GM23338 (cell line): ENCODE measurements around the gene ZBED3. TPM values are rescaled to one million over a fixed set of nuclear protein-coding genes. Genes with fewer than 3 reads are reported as not detected.
"Not testable (repeated sequence)": the region's sequence is repeated elsewhere in the genome, so short reads cannot be mapped to it uniquely, and the experiment has no call there.

Experiments
- ATAC-seq: fragments of 200-7000 bp; cut with Tn5 transposase; 3 replicates; pipeline ENCODE4 v1.9.1; 2020
- DNase-seq: peaks from one replicate; pipeline ENCODE4 v3.0.0-alpha.2; 2015; ENCODE audit warnings: low spot score
- H2AFZ ChIP-seq: fragments of 200-600 bp; sonication (generic); 2 replicates; pipeline ENCODE4 v1.8.0; 2016; ENCODE audit warnings: antibody characterized with exemption, mild to moderate bottlenecking, moderate library complexity
- H3F3A ChIP-seq: fragments of 200-600 bp; sonication (generic); replicated peaks from 2 replicates; pipeline ENCODE4 v1.8.0; 2017; ENCODE audit warnings: antibody characterized with exemption, mixed run types, low read depth
- H3K27ac ChIP-seq: fragments of 200-600 bp; sonication (generic); 2 replicates; pipeline ENCODE4 v1.6.1; 2016; ENCODE audit warnings: low read depth
- H3K27me3 ChIP-seq: fragments of 200-600 bp; sonication (generic); 2 replicates; pipeline ENCODE4 v1.8.0; 2016; ENCODE audit warnings: mild to moderate bottlenecking, mixed run types, moderate library complexity; ENCODE audit not compliant: insufficient read depth
- H3K36me3 ChIP-seq: fragments of 200-600 bp; sonication (generic); 2 replicates; pipeline ENCODE4 v1.8.0; 2016; ENCODE audit warnings: mild to moderate bottlenecking; ENCODE audit not compliant: insufficient read depth
- H3K4me1 ChIP-seq: fragments of 200-600 bp; sonication (generic); 2 replicates; pipeline ENCODE4 v1.8.0; 2016; ENCODE audit warnings: mild to moderate bottlenecking, moderate library complexity; ENCODE audit not compliant: insufficient read depth
- H3K4me2 ChIP-seq: fragments of 200-600 bp; sonication (generic); 2 replicates; pipeline ENCODE4 v1.7.1; 2017; ENCODE audit warnings: mixed run types
- H3K4me3 ChIP-seq: fragments of 200-600 bp; sonication (generic); 2 replicates; pipeline ENCODE4 v1.6.1; 2016; ENCODE audit warnings: mixed run types
- H3K79me2 ChIP-seq: fragments of 200-600 bp; sonication (generic); replicated peaks from 2 replicates; pipeline ENCODE4 v1.8.0; 2017; ENCODE audit warnings: mild to moderate bottlenecking; ENCODE audit not compliant: insufficient read depth
- H3K9me2 ChIP-seq: fragments of 200-600 bp; sonication (generic); 2 replicates; pipeline ENCODE4 v1.8.0; 2017; ENCODE audit not compliant: insufficient read depth
- H4K20me1 ChIP-seq: fragments of 200-600 bp; sonication (generic); replicated peaks from 2 replicates; pipeline ENCODE4 v1.8.0; 2017; ENCODE audit warnings: mild to moderate bottlenecking; ENCODE audit not compliant: insufficient read depth
- H3K27ac Mint-ChIP-seq: 2 replicates; pipeline ENCODE4 v1.8.0; 2020; ENCODE audit warnings: inconsistent platforms, mild to moderate bottlenecking, moderate library complexity, mixed read lengths
- H3K27me3 Mint-ChIP-seq: 3 replicates; pipeline ENCODE4 v1.8.0; 2022; ENCODE audit warnings: low read depth, mild to moderate bottlenecking, moderate library complexity, mixed read lengths, inconsistent platforms; ENCODE audit not compliant: insufficient read depth, poor library complexity
- H3K36me3 Mint-ChIP-seq: 3 replicates; pipeline ENCODE4 v1.8.0; 2021; ENCODE audit warnings: low read depth, mild to moderate bottlenecking, inconsistent platforms, moderate library complexity, mixed read lengths
- H3K4me1 Mint-ChIP-seq: 3 replicates; pipeline ENCODE4 v1.8.0; 2020; ENCODE audit warnings: mild to moderate bottlenecking, inconsistent platforms, mixed read lengths
- H3K4me3 Mint-ChIP-seq: 3 replicates; pipeline ENCODE4 v1.8.0; 2021; ENCODE audit warnings: moderate library complexity, mild to moderate bottlenecking, inconsistent platforms, mixed read lengths
- H3K9me3 Mint-ChIP-seq: 3 replicates; pipeline ENCODE4 v1.8.0; 2020; ENCODE audit warnings: moderate library complexity, mild to moderate bottlenecking, inconsistent platforms, mixed read lengths
- EZH2 ChIP-seq: fragments of 200-600 bp; sonication (generic); IDR thresholded peaks from one replicate; pipeline ENCODE4 v1.8.0; 2017; ENCODE audit warnings: antibody characterized with exemption, mild to moderate bottlenecking, low read depth; ENCODE audit not compliant: unreplicated experiment
- JUNB ChIP-seq: IDR thresholded peaks from one replicate; pipeline ENCODE4 v1.6.1; 2016; ENCODE audit warnings: antibody characterized with exemption; ENCODE audit not compliant: unreplicated experiment
- NANOG ChIP-seq: IDR thresholded peaks from 2 replicates; pipeline ENCODE4 v1.6.1; 2016; ENCODE audit warnings: antibody characterized with exemption, borderline replicate concordance
- POLR2AphosphoS5 ChIP-seq: IDR thresholded peaks from 2 replicates; pipeline ENCODE4 v1.6.1; 2016; ENCODE audit warnings: antibody characterized with exemption, low read depth
- ZNF331 ChIP-seq: fragments of 250-450 bp; sonication (Bioruptor Pico); IDR thresholded peaks from 2 replicates; pipeline ENCODE4 v1.5.0; 2020; ENCODE audit warnings: low read depth, mild to moderate bottlenecking, moderate library complexity
- polyA plus RNA-seq: library from polyadenylated mRNA; unstranded; fragments of >200 nt; fragmentation: Nextera tagmentation; extraction: Ambion mirVana; gene quantifications from 2 replicates; pipeline ENCODE4 v1.2.1, GENCODE V29; 2016
- total RNA-seq: library from RNA; depleted of rRNA; stranded (reverse); fragments of >200 nt; shearing (Covaris generic); gene quantifications from 2 replicates; pipeline ENCODE4 v1.2.3, GENCODE V29; 2014
- TF ChIP-seq, protein P1 (sequence below): IDR thresholded peaks from one replicate; pipeline ENCODE4 v1.6.1; 2018; ENCODE audit warnings: antibody characterized with exemption; ENCODE audit not compliant: unreplicated experiment
- TF ChIP-seq, protein P2 (sequence below): fragments of 250-450 bp; sonication (Bioruptor Pico); IDR thresholded peaks from 2 replicates; pipeline ENCODE4 v1.5.0; 2020; ENCODE audit warnings: mild to moderate bottlenecking, moderate library complexity
- TF ChIP-seq, protein P3 (sequence below), 2 experiments: fragments of 200-600 bp in 1 of 2; sonication (generic) in 1 of 2; conservative IDR thresholded peaks; 2 replicates each; pipeline versions ENCODE4 v1.5.1 to v1.6.1; 2016 to 2017; ENCODE audit warnings: antibody characterized with exemption in 2 of 2, low read depth in 2 of 2, mild to moderate bottlenecking in 2 of 2, moderate library complexity in 1 of 2

ZBED3 gene
- total and polyA plus RNA-seq, 2 experiments from 2014 or later, result 4.2 to 9.3 TPM

DNA sequence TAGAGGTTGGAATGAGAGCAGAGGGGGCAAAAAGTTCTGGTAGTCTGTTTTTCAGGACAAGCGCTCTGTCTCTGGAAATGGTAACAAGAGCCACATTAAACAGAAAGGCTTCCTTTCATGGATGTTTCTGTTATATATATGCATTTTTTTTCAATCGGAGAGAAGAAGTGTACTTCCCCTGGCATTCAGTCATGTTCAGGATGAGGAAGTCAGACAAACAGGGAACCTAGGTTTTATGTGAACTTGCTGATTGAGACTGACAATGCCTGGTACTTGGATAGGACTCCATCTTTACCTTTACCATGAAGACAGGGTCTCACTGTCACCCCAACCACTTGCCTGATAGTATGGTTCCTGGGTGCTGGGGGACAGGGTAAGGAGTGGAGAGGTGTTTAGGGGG, 30.1 kb upstream of the ZBED3 start:
- Histone ChIP-seq H3F3A (no peaks in the 10 kb centered on the region), H3K79me2 (no peaks in the 10 kb centered on the region), H3K27ac (no peak overlapping the region), H3K36me3 (no peaks in the 10 kb centered on the region), H3K4me1 (no peaks in the 10 kb centered on the region), H3K27me3 (no peaks in the 10 kb centered on the region), H3K4me3 (no peak overlapping the region), H3K4me2 (no peak overlapping the region), H2AFZ (no peak overlapping the region), H3K9me2 (no peaks in the 10 kb centered on the region), H4K20me1 (no peaks in the 10 kb centered on the region)
- peaks cover 9% of the 10 kb centered on the region for H3K27me3 Mint-ChIP-seq
- DNase-seq (no peak), ATAC-seq (no peak)
- H3K4me3 Mint-ChIP-seq, result no peak overlapping the region
- no peaks in the 10 kb centered on the region for H3K4me1 Mint-ChIP-seq
- peaks cover 43% of the 10 kb centered on the region for H3K36me3 Mint-ChIP-seq
- TF ChIP-seq EZH2, result no peak
- TF ChIP-seq, protein P1, sequence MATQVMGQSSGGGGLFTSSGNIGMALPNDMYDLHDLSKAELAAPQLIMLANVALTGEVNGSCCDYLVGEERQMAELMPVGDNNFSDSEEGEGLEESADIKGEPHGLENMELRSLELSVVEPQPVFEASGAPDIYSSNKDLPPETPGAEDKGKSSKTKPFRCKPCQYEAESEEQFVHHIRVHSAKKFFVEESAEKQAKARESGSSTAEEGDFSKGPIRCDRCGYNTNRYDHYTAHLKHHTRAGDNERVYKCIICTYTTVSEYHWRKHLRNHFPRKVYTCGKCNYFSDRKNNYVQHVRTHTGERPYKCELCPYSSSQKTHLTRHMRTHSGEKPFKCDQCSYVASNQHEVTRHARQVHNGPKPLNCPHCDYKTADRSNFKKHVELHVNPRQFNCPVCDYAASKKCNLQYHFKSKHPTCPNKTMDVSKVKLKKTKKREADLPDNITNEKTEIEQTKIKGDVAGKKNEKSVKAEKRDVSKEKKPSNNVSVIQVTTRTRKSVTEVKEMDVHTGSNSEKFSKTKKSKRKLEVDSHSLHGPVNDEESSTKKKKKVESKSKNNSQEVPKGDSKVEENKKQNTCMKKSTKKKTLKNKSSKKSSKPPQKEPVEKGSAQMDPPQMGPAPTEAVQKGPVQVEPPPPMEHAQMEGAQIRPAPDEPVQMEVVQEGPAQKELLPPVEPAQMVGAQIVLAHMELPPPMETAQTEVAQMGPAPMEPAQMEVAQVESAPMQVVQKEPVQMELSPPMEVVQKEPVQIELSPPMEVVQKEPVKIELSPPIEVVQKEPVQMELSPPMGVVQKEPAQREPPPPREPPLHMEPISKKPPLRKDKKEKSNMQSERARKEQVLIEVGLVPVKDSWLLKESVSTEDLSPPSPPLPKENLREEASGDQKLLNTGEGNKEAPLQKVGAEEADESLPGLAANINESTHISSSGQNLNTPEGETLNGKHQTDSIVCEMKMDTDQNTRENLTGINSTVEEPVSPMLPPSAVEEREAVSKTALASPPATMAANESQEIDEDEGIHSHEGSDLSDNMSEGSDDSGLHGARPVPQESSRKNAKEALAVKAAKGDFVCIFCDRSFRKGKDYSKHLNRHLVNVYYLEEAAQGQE, result no peak
- TF ChIP-seq NANOG, result no peak
- TF ChIP-seq JUNB, result no peak
- no peak for TF ChIP-seq POLR2AphosphoS5
- TF ChIP-seq ZNF331 (CRISPR knock-in tag), result no peak
- TF ChIP-seq, protein P2, sequence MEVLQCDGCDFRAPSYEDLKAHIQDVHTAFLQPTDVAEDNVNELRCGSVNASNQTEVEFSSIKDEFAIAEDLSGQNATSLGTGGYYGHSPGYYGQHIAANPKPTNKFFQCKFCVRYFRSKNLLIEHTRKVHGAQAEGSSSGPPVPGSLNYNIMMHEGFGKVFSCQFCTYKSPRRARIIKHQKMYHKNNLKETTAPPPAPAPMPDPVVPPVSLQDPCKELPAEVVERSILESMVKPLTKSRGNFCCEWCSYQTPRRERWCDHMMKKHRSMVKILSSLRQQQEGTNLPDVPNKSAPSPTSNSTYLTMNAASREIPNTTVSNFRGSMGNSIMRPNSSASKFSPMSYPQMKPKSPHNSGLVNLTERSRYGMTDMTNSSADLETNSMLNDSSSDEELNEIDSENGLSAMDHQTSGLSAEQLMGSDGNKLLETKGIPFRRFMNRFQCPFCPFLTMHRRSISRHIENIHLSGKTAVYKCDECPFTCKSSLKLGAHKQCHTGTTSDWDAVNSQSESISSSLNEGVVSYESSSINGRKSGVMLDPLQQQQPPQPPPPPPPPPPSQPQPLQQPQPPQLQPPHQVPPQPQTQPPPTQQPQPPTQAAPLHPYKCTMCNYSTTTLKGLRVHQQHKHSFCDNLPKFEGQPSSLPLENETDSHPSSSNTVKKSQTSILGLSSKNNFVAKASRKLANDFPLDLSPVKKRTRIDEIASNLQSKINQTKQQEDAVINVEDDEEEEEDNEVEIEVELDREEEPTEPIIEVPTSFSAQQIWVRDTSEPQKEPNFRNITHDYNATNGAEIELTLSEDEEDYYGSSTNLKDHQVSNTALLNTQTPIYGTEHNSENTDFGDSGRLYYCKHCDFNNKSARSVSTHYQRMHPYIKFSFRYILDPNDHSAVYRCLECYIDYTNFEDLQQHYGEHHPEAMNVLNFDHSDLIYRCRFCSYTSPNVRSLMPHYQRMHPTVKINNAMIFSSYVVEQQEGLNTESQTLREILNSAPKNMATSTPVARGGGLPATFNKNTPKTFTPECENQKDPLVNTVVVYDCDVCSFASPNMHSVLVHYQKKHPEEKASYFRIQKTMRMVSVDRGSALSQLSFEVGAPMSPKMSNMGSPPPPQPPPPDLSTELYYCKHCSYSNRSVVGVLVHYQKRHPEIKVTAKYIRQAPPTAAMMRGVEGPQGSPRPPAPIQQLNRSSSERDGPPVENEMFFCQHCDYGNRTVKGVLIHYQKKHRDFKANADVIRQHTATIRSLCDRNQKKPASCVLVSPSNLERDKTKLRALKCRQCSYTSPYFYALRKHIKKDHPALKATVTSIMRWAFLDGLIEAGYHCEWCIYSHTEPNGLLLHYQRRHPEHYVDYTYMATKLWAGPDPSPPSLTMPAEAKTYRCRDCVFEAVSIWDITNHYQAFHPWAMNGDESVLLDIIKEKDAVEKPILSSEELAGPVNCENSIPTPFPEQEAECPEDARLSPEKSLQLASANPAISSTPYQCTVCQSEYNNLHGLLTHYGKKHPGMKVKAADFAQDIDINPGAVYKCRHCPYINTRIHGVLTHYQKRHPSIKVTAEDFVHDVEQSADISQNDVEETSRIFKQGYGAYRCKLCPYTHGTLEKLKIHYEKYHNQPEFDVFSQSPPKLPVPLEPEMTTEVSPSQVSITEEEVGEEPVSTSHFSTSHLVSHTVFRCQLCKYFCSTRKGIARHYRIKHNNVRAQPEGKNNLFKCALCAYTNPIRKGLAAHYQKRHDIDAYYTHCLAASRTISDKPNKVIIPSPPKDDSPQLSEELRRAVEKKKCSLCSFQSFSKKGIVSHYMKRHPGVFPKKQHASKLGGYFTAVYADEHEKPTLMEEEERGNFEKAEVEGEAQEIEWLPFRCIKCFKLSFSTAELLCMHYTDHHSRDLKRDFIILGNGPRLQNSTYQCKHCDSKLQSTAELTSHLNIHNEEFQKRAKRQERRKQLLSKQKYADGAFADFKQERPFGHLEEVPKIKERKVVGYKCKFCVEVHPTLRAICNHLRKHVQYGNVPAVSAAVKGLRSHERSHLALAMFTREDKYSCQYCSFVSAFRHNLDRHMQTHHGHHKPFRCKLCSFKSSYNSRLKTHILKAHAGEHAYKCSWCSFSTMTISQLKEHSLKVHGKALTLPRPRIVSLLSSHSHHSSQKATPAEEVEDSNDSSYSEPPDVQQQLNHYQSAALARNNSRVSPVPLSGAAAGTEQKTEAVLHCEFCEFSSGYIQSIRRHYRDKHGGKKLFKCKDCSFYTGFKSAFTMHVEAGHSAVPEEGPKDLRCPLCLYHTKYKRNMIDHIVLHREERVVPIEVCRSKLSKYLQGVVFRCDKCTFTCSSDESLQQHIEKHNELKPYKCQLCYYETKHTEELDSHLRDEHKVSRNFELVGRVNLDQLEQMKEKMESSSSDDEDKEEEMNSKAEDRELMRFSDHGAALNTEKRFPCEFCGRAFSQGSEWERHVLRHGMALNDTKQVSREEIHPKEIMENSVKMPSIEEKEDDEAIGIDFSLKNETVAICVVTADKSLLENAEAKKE (CRISPR knock-in tag), result no peak
- TF ChIP-seq, protein P3, sequence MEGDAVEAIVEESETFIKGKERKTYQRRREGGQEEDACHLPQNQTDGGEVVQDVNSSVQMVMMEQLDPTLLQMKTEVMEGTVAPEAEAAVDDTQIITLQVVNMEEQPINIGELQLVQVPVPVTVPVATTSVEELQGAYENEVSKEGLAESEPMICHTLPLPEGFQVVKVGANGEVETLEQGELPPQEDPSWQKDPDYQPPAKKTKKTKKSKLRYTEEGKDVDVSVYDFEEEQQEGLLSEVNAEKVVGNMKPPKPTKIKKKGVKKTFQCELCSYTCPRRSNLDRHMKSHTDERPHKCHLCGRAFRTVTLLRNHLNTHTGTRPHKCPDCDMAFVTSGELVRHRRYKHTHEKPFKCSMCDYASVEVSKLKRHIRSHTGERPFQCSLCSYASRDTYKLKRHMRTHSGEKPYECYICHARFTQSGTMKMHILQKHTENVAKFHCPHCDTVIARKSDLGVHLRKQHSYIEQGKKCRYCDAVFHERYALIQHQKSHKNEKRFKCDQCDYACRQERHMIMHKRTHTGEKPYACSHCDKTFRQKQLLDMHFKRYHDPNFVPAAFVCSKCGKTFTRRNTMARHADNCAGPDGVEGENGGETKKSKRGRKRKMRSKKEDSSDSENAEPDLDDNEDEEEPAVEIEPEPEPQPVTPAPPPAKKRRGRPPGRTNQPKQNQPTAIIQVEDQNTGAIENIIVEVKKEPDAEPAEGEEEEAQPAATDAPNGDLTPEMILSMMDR (conservative IDR thresholded peaks at IDR 0.05; ENCODE audit: low read depth in 2 of 2), result no peak
- H3K27ac Mint-ChIP-seq, result no peak overlapping the region; the same call in 1 of the 2 replicates
- peaks cover 19% of the 10 kb centered on the region; the same call in 2 of the 3 replicates for H3K9me3 Mint-ChIP-seq

DNA sequence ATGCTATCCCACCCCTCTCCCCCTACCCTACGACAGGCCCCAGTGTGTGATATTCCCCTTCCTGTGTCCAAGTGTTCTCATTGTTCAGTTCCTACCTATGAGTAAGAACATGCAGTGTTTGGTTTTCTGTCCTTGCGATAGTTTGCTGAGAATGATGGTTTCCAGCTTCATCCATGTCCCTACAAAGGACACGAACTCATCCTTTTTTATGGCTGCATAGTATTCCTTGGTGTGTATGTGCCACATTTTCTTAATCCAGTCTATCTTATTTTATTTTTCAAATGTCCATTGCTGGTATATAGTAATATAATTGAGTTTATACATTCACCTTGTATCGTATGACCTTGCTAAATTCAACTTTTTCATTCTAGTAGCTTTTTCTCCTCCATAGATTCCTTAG, 19.9 kb upstream of the ZBED3 start:
- not testable (repeated sequence) for H3K4me1 ChIP-seq, H3K4me2 ChIP-seq, H3K27me3 ChIP-seq, H3K9me3 Mint-ChIP-seq, H3K27ac Mint-ChIP-seq, H4K20me1 ChIP-seq, H3K4me1 Mint-ChIP-seq, DNase-seq, H2AFZ ChIP-seq, H3F3A ChIP-seq, ATAC-seq, H3K27ac ChIP-seq, H3K9me2 ChIP-seq, H3K4me3 ChIP-seq, H3K27me3 Mint-ChIP-seq, H3K4me3 Mint-ChIP-seq, H3K36me3 ChIP-seq, H3K79me2 ChIP-seq
- peaks cover 52% of the 10 kb centered on the region; the same call in 2 of the 3 replicates for H3K36me3 Mint-ChIP-seq
